Fibroblast of peridontal ligament (primary cell): Measurements from ENCODE around the gene SRSF3.
"Not testable (repeated sequence)": the region's sequence is repeated elsewhere in the genome, so short reads cannot be mapped to it uniquely, and the experiment has no call there.

ENCODE experiments used
- DNase-seq: peaks from one replicate; pipeline ENCODE4 v3.0.0-alpha.2; 2010; ENCODE audit errors: extremely low read depth

The SRSF3 gene

GRCh38 chr6:36604090-36605060 lies 10.2 kb downstream of the SRSF3 start:
- no peak for DNase-seq

- DNase-seq: no peak
These were observed 11.0 kb downstream of the SRSF3 start for GRCh38 chr6:36605143-36605542.

GRCh38 chr6:36605560-36606391 lies 11.6 kb downstream of the SRSF3 start:
- DNase-seq: peak; percentile 35

- DNase-seq: not testable (repeated sequence)
These were observed 13.1 kb downstream of the SRSF3 start for GRCh38 chr6:36607305-36607682.

GRCh38 chr6:36607683-36608386 lies 13.7 kb downstream of the SRSF3 start:
- DNase-seq: no peak

- no peak for DNase-seq
These were observed 14.8 kb downstream of the SRSF3 start for GRCh38 chr6:36608788-36609563.

- DNase-seq: no peak
These were observed 15.4 kb downstream of the SRSF3 start for GRCh38 chr6:36609582-36609981.

- DNase-seq: no peak
These were observed 16.1 kb downstream of the SRSF3 start for GRCh38 chr6:36610041-36610955.

GRCh38 chr6:36610956-36611336 lies 16.8 kb downstream of the SRSF3 start:
- DNase-seq: no peak

GRCh38 chr6:36611679-36612078 lies 17.5 kb downstream of the SRSF3 start:
- DNase-seq: not testable (repeated sequence)

GRCh38 chr6:36612101-36612625 lies 18.0 kb downstream of the SRSF3 start:
- DNase-seq: no peak

GRCh38 chr6:36613200-36613995 lies 19.2 kb downstream of the SRSF3 start:
- no peak for DNase-seq

GRCh38 chr6:36615018-36615761 lies 21.0 kb downstream of the SRSF3 start:
- peak; percentile 81 for DNase-seq

GRCh38 chr6:36616893-36617521 lies 22.8 kb downstream of the SRSF3 start:
- no peak for DNase-seq

GRCh38 chr6:36618366-36619355 lies 24.5 kb downstream of the SRSF3 start:
- DNase-seq: no peak

GRCh38 chr6:36621371-36621855 lies 27.3 kb downstream of the SRSF3 start:
- DNase-seq: no peak
